Measurements from ENCODE around the gene TAC3. TPM values are rescaled to one million over a fixed set of nuclear protein-coding genes. Genes with fewer than 3 reads are reported as not detected.

The TAC3 gene
- total RNA-seq, 1 donor from 2014 or later, result 1.3 TPM

DNA sequence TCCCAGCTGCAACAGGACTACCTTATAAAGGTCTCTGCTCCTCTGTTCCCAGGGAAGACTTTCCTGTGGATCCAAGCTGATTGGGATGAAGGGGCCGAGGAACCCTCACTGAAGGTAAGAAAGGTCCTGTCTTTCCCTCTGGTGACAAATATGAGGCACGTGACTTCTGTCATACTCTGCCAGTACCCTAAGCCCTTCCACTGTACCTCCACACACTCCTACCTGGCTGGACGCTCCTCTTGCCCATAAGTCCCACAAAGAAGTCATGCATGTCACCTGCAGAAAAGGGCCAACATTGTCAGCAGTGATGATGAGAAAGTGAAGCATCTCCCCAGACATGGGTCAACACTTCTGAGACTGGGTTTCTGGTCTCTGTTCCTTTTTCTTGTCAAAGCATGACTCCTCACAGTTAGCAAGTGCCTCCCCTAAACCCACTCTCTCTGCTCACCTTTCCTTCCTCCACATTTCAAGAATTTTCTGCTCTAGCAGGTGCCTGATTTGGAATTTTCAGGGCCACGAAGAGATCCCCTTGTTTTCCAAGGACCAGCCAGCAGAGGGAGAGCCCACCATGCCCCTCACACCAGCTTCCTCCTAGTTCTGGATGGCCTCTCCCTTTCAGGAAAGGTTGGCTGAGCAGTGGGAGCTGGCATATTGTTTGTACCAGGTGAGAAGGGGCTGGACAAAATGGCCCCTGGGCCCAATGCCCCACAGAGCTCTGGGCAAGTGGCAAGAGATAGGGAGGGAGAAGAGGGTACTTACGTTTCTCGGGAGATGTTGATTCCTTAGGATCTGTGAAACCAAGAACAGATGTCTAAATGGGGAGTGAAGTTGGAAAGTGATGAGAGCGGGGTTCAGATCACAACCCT, 3.5 kb downstream of the TAC3 start:
- Mint-ChIP-seq H3K4me3 (ENCODE audit: unreplicated experiment) (peak overlapping the region; percentile 7), H3K27me3 (ENCODE audit: low read depth, unreplicated experiment) (peaks cover 39% of the 10 kb centered on the region), H3K36me3 (ENCODE audit: low read depth, unreplicated experiment) (no peaks in the 10 kb centered on the region), H3K9me3 (ENCODE audit: unreplicated experiment) (peaks cover 2% of the 10 kb centered on the region), H3K27ac (ENCODE audit: unreplicated experiment) (no peak overlapping the region), H3K4me1 (ENCODE audit: low read depth, unreplicated experiment) (peaks cover 24% of the 10 kb centered on the region)
- Histone ChIP-seq H4K20me1 (ENCODE audit: insufficient read depth, low read length) (no peaks in the 10 kb centered on the region), H3K9me3 (ENCODE audit: insufficient read depth, low read depth, low read length) (peaks cover 3% of the 10 kb centered on the region), H3K27ac (ENCODE audit: low read depth, low read length) (no peak overlapping the region), H3K79me2 (ENCODE audit: insufficient read depth, low read length) (no peaks in the 10 kb centered on the region), H3K4me2 (ENCODE audit: low read length) (no peak overlapping the region), H3K4me3 (ENCODE audit: insufficient read depth, low read depth, low read length) (no peak overlapping the region), H3K27me3 (ENCODE audit: insufficient read depth, low read length) (peaks cover 40% of the 10 kb centered on the region), H2AFZ (ENCODE audit: low read depth, low read length) (no peak overlapping the region), H3K36me3 (ENCODE audit: insufficient read depth, low read length) (no peaks in the 10 kb centered on the region), H3K4me1 (ENCODE audit: insufficient read depth, low read length) (no peaks in the 10 kb centered on the region), H3K9ac (ENCODE audit: low read length) (no peak overlapping the region)
- no peak for TF ChIP-seq EZH2 (IDR thresholded peaks at IDR 0.05; ENCODE audit: insufficient read depth, low read length)
- TF ChIP-seq, protein P1, sequence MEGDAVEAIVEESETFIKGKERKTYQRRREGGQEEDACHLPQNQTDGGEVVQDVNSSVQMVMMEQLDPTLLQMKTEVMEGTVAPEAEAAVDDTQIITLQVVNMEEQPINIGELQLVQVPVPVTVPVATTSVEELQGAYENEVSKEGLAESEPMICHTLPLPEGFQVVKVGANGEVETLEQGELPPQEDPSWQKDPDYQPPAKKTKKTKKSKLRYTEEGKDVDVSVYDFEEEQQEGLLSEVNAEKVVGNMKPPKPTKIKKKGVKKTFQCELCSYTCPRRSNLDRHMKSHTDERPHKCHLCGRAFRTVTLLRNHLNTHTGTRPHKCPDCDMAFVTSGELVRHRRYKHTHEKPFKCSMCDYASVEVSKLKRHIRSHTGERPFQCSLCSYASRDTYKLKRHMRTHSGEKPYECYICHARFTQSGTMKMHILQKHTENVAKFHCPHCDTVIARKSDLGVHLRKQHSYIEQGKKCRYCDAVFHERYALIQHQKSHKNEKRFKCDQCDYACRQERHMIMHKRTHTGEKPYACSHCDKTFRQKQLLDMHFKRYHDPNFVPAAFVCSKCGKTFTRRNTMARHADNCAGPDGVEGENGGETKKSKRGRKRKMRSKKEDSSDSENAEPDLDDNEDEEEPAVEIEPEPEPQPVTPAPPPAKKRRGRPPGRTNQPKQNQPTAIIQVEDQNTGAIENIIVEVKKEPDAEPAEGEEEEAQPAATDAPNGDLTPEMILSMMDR (IDR thresholded peaks at IDR 0.05; ENCODE audit: insufficient read depth, low read depth, low read length), result no peak
- DNase-seq (ENCODE audit: low read depth) (no peak), FAIRE-seq (no peak)

DNA sequence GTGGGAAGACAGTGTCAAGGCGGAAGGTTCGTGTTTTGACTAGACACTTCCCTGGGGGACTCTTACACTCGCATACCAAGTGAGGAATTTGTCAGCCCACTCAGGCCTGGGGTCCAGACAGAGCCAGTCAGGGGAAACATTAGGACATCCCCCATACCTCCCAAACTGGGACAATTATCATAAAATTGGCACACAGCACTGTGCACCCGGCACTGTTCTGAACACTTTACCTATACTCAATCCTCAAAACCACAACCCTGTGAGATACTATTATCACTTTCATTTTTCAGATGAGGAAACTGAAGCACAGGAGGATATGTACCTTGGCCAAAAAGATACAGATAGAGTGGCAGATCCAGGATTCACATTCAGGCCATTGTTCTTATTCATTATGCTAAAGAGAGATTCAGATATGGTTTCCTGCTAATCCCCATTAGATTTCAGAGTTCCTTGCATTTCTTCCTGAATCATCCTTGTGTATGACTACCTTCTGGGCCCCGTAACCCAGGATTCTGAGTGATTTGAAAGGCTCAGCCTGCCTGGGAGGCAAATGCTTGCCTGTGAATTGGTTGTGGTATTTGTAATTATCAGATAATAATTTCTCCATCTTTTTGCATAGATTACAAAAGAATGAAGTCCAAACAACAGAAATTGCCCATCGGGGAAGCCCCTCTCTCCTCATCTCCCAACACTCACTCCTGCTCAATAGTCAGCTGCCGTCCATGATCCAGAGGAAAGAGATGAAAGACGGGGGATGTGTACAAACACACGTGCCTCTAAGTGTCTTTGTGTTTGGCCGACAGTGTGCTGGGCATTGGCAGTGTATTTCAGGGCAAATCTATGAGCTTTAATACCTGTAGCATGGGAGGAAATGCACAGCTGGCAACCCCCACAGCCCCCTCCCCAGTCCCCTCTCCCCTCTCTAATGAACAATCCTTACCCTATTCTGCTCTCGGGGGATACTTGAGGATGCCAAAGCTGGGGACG, 4.6 kb downstream of the TAC3 start:
- peaks cover 2% of the 10 kb centered on the region for H3K9me3 Mint-ChIP-seq (ENCODE audit: unreplicated experiment)
- H3K4me3 ChIP-seq (ENCODE audit: insufficient read depth, low read depth, low read length), result no peak overlapping the region
- no peak overlapping the region for H3K27ac Mint-ChIP-seq (ENCODE audit: unreplicated experiment)
- DNase-seq (ENCODE audit: low read depth) (no peak), FAIRE-seq (no peak)
- H3K9me3 ChIP-seq (ENCODE audit: insufficient read depth, low read depth, low read length), result peaks cover 3% of the 10 kb centered on the region
- no peaks in the 10 kb centered on the region for H3K36me3 ChIP-seq (ENCODE audit: insufficient read depth, low read length)
- peaks cover 24% of the 10 kb centered on the region for H3K4me1 Mint-ChIP-seq (ENCODE audit: low read depth, unreplicated experiment)
- no peak overlapping the region for H2AFZ ChIP-seq (ENCODE audit: low read depth, low read length)
- TF ChIP-seq, protein P1 (IDR thresholded peaks at IDR 0.05; ENCODE audit: insufficient read depth, low read depth, low read length), result no peak
- TF ChIP-seq EZH2 (IDR thresholded peaks at IDR 0.05; ENCODE audit: insufficient read depth, low read length), result no peak
- peaks cover 2% of the 10 kb centered on the region for H3K4me1 ChIP-seq (ENCODE audit: insufficient read depth, low read length)
- H3K9ac ChIP-seq (ENCODE audit: low read length), result no peak overlapping the region
- H3K4me3 Mint-ChIP-seq (ENCODE audit: unreplicated experiment), result no peak overlapping the region
- H3K27ac ChIP-seq (ENCODE audit: low read depth, low read length), result no peak overlapping the region
- no peaks in the 10 kb centered on the region for H3K36me3 Mint-ChIP-seq (ENCODE audit: low read depth, unreplicated experiment)
- no peaks in the 10 kb centered on the region for H3K79me2 ChIP-seq (ENCODE audit: insufficient read depth, low read length)
- no peaks in the 10 kb centered on the region for H4K20me1 ChIP-seq (ENCODE audit: insufficient read depth, low read length)
- H3K27me3 Mint-ChIP-seq (ENCODE audit: low read depth, unreplicated experiment), result peaks cover 38% of the 10 kb centered on the region
- H3K27me3 ChIP-seq (ENCODE audit: insufficient read depth, low read length), result peaks cover 40% of the 10 kb centered on the region
- H3K4me2 ChIP-seq (ENCODE audit: low read length), result no peak overlapping the region
